Measurements from ENCODE around the gene EYA2.
A peak's percentile ranks its signal among the peaks of the same experiment; 100 is the strongest.

Gene EYA2

DNA sequence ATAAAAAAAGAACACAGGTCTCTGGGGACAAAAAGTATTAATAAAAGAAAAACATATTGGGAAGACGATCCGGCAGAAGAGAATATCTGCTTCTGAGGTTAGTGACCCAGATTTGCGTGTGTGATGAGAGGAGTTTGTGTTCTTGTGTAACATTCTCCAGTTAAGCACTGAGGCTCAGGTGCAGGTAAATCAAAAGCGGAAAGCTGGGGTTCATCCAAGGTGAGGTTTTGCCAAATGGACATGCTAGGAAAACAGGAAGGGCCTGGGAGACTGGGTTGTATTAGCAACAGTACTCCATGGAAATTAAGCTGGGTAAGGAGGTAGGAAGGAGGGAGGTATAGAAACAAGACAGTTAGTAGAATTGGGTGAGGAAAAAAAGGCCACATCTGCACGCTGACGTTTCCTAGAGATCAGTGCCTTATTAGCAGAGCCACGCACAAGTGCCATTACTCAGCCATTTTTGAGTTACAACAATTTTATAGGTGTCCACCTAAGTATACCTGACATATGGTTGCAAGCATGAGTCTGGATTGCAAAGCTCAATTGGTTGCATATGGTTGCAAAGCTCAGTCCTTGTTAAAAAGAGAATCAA is 322.3 kb downstream of the EYA2 start:
- in situ Hi-C loops (cut with HindIII; ENCODE audit: low sequenced_read_pairs), result no loop called here
- no peak for TF ChIP-seq CTCF (IDR thresholded peaks at IDR 0.05; ENCODE audit: low read depth, low read length)
- DNase-seq (ENCODE audit: low read depth, low spot score), result no peak

GRCh38 chr20:47217482-47218446 is 323.1 kb downstream of the EYA2 start:
- no peak overlapping the region for H3K4me3 ChIP-seq (ENCODE audit: low read depth, low read length)
- no peak for DNase-seq (ENCODE audit: low read depth, low spot score)
- TF ChIP-seq CTCF (IDR thresholded peaks at IDR 0.05; ENCODE audit: low read depth, low read length), result no peak
- in situ Hi-C loops (cut with HindIII; ENCODE audit: low sequenced_read_pairs), result no loop called here

More for the DNA sequence above, 322.3 kb downstream of the EYA2 start:
- no peak overlapping the region for H3K4me3 ChIP-seq (ENCODE audit: low read depth, low read length)

GRCh38 chr20:47220161-47220582 is 325.5 kb downstream of the EYA2 start:
- in situ Hi-C loops (cut with HindIII; ENCODE audit: low sequenced_read_pairs), result no loop called here

GRCh38 chr20:47221036-47221625 is 326.5 kb downstream of the EYA2 start:
- DNase-seq (ENCODE audit: low read depth, low spot score), result no peak
- TF ChIP-seq CTCF (IDR thresholded peaks at IDR 0.05; ENCODE audit: low read depth, low read length), result no peak
- no peak overlapping the region for H3K4me3 ChIP-seq (ENCODE audit: low read depth, low read length)
- in situ Hi-C loops (cut with HindIII; ENCODE audit: low sequenced_read_pairs), result no loop called here

More at GRCh38 chr20:47220161-47220582, 325.5 kb downstream of the EYA2 start:
- DNase-seq (ENCODE audit: low read depth, low spot score), result no peak
- no peak overlapping the region for H3K4me3 ChIP-seq (ENCODE audit: low read depth, low read length)
- TF ChIP-seq CTCF (IDR thresholded peaks at IDR 0.05; ENCODE audit: low read depth, low read length), result peak; percentile 69

DNA sequence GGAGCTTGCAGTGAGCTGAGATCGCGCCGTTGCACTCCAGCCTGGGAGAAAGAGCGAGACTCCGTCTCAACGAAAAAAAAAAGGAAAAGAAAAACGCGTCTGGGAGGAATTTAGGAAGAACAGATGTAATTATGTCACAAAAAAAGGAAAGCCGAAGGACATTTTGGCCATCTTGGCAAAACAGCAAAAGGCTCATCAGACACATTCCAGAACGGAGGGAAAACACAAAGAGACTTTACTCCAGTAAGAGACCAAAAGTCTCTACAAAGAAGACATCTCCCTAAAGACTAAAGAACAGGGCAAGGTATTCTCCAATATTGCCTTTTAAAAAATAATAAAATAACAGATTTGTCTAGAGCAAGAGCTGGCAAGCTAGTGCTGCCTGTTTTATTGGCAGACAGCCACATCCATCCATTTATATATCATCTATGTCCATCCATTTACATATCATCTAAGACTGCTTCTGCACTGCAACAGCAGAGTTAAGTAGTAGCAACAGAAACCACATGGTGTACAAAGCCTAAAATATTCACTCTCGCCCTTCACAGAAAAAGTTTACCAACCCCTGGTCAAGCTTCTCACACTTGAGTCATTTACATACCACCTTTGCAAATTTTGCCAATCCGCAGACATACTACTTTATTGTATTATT is 328.0 kb downstream of the EYA2 start:
- TF ChIP-seq CTCF (IDR thresholded peaks at IDR 0.05; ENCODE audit: low read depth, low read length), result no peak
- DNase-seq (ENCODE audit: low read depth, low spot score), result no peak
- no peak overlapping the region for H3K4me3 ChIP-seq (ENCODE audit: low read depth, low read length)
- in situ Hi-C loops (cut with HindIII; ENCODE audit: low sequenced_read_pairs), result no loop called here

GRCh38 chr20:47223896-47224295 is 329.3 kb downstream of the EYA2 start:
- H3K4me3 ChIP-seq (ENCODE audit: low read depth, low read length), result no peak overlapping the region
- in situ Hi-C loops (cut with HindIII; ENCODE audit: low sequenced_read_pairs), result no loop called here
- TF ChIP-seq CTCF (IDR thresholded peaks at IDR 0.05; ENCODE audit: low read depth, low read length), result no peak
- DNase-seq (ENCODE audit: low read depth, low spot score), result no peak
